ENCODE measurements around the gene CNST.
"Not testable (repeated sequence)": the region's sequence is repeated elsewhere in the genome, so short reads cannot be mapped to it uniquely, and the experiment has no call there.

CNST gene

DNA sequence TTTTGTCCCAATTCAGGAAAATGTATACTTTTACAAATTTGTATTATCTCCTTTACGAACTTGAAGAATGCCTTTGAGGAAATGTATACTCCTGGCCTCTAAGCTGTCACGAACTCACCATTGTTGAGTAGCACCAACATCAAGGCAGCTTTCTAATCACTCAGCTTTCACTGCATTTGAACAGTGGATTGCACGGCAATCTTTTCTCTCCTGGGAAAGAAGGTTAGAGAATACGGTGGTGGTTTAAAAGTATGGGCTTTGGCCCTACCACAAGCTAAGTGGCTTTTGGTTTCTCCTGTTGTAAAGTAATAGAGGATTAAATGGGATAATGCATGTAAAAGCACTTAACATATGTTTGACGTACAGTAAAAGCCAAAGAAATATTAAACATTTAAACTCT lies 57.8 kb downstream of the CNST start:
- DNase-seq (ENCODE audit: low read depth): no peak

DNA sequence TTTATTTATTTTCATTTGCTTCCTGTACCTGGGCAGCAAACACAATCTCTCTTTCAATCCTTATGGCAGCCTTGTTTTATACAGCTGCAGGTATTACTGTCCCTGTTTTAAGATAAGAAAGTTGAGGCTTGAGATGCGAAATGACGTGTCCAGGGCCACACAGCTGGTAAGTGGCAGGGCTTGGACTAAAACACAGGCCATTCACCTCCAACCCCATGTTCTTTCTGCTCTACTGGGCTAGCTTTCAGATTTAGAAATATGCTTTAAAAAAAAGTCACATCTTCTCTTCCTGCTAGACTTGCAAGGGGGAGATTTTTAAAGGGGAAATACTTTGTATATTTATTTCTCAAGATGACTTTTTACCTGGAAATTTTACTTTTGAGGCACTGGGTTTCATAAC lies 62.8 kb downstream of the CNST start:
- DNase-seq (ENCODE audit: low read depth): no peak

DNA sequence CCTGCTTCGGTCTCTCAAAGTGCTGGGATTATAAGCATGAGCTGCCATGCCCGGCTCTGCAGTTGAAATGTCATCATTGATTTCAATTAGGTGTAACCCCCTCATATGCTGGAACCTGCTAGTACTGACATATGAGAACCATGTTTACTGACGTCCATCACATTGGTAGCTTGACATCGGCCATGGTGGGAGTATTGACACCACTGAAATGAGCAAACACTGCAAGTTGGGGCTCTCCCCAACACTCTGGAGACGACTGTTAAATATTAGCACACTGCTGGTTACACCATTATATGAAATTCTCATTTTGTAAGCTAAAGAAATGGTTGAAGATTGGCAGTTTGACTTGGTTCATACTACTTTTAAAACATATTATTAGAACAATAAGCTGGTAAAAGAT lies 63.7 kb downstream of the CNST start:
- no peak for DNase-seq (ENCODE audit: low read depth)

GRCh38 chr1:246631426-246631825 lies 65.2 kb downstream of the CNST start:
- no peak for DNase-seq (ENCODE audit: low read depth)

- DNase-seq (ENCODE audit: low read depth): no peak
Observed at GRCh38 chr1:246632281-246633168, 66.3 kb downstream of the CNST start.

DNA sequence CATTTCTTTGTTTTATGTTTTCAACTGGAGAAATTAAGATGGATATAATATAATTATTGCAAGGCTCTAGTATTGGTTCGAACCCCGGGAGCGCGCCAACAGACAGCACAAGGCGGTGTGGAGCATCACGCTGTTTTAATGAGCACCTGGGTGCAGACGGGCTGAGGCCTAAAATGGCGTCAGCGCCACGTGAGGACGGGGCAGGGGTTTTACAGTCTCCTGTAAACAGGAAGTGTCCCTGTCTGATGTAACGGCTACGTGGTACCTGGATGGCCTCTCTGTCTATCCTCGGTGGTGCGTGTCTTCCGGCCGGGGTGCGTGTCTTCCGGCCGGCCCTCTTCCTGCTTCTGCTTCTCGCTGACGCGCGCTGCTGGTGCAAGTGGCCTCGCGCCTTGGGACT lies 68.4 kb downstream of the CNST start:
- DNase-seq (ENCODE audit: low read depth): not testable (repeated sequence)

DNA sequence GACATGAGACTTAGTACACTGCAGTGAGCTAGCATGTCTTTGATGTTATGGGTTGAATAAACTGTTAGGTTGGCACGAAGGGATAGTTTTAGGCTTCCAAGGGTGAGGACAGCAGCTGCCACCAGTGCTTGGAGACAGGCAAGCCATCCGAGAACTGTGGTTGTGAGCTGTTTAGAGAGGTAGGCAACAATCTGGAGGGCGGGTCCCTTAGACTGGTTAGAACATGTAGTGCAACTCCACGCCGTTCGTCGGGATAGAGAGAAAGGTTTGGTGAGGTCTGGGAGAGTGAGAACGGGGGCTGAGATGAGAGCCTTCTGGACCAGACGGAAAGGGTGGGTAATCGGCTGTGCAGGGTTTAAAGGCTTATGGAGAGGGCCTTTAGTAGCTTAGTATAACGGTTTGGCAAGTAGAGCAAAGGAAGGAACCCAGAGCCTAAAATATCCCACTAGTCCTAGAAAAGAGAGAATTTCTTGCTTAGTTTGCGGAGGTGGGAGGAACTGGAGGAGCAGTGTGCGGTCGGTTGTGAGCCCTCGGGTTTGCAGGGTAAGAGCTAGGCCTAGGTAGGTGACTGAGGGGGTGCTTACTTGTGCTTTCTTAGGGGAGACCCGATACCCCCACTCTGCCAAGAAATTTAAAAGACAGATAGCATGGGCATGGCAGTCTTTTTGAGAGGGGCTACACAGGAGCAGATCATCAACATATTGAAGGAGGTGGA lies 72.8 kb downstream of the CNST start:
- no peak for DNase-seq (ENCODE audit: low read depth)

DNA sequence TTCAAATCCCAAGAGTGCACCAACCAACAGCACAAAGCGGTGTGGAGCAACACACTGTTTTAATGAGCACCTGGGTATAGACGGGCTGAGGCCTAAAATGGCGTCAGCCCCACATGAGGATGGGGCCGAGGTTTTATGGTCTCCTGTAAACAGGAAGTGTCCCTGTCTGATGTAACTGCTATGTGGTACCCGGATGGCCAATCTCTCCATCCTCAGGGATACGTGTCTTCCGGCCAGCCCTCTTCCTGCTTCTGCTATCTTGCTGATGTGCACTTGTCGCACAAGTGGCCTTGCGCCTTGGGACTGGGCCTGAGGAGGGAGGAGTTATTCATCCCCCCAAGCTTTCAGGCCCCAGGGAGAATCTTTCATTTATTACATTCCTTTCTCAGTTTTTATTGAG lies 73.5 kb downstream of the CNST start:
- no peak for DNase-seq (ENCODE audit: low read depth)

GRCh38 chr1:246640747-246641146 lies 74.5 kb downstream of the CNST start:
- DNase-seq (ENCODE audit: low read depth): no peak

DNA sequence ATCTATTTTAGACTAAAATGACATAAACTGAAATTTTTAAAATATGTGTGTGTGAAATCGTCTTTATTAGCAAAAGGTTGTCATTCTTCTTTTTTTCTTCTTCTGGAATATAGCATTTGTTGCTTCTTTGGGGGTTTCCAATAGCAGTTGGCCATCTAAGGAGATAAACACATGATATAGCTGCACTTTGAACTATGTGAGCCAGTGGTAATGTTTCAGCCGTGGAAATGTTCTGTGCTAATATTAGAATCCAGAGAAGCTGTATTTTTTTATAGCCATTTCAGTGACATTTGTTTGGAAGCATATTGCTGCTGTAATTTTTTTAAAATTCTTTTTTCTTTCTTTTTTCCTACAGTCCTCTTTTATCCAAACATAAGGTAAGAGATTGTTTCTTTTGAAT lies 75.1 kb downstream of the CNST start:
- no peak for DNase-seq (ENCODE audit: low read depth)

- DNase-seq (ENCODE audit: low read depth): no peak
Observed at GRCh38 chr1:246642719-246643118, 76.5 kb downstream of the CNST start.

DNA sequence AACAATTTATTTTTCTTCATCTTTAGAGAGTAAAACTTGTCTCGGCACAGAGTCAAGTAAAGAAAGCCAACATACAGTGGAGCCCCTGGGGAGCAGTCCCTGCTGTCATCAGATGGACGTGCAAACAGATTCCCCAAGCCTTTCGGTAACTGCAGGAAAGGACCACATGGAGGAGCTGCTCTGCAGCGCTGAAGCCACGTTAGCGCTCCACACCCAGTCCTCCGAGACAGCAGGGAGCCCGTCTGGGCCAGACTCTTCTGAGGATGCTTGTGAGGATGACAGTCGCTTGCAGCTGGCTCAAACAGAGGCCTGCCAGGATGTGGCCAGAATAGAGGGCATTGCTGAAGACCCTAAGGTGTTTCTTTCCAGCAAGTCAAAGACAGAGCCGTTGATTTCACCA lies 80.9 kb downstream of the CNST start:
- DNase-seq (ENCODE audit: low read depth): no peak

DNA sequence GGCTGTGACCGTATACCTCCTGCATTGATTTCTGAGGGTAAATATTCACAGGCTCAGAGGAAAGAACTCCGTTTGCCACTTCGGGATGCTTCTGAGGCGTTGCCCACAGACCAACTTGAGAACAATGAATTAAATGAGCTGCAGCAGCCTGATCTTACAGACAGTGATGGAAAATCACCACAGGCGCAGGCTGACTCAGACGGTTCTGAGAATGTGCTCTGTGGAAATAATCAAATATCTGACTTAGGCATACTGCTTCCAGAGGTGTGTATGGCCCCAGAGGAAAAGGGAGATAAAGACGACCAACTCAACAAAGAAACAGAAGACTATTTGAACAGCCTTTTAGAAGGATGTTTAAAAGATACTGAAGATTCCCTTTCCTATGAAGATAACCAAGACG lies 81.3 kb downstream of the CNST start:
- no peak for DNase-seq (ENCODE audit: low read depth)

DNA sequence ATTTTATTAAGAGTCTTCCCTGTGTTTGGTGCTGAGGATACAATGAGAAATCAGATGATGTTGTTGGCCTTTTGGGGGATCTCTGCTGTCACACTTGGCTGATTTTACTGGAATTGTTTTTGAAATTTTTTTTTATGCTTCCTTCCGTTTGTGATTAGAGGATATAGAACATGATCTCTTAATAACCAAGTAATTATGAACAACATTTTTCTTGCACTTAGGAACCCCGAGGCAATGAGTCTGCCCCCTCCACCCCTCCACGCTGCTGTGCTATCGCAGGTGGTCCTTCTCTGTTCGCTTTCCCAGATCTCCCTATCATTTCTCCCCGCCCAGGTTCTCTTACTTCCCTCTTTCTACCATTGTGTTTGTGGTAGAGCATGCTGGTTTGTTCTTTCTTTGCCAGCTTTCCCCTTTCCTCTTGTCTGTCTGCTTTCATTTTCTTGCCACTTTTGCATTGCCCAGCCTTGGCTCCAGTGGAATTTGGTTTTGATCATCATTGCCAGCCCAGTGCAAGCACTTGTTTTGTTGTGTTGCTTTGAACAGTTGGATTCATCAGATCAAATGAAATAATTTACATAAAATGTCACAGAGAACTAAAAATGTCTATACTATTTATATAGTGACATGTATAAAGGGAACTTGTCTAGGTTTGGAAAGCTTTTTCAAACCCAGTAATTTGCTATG lies 84.9 kb downstream of the CNST start:
- DNase-seq (ENCODE audit: low read depth): no peak

DNA sequence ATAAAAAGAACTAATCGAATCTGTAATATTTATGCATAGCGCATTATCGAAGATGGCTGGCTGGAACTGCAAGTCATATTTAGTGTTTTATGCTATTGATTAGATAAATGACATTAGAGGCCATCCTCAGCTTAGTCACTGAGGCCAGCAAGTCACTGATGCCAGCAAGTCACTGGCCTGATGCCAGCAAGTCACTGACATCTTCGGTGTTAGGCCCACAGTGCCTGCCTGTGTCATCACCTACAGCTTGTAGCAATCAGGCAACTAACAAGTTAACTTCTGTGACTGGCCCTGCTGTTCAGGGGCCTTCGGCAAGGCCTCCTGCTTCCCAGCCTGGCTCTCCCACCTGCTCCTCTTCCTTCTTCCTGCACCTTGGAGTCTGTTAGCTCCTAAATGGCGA lies 92.3 kb downstream of the CNST start:
- DNase-seq (ENCODE audit: low read depth): no peak

- DNase-seq (ENCODE audit: low read depth): no peak
Observed at GRCh38 chr1:246659594-246660140, 93.4 kb downstream of the CNST start.

- DNase-seq (ENCODE audit: low read depth): no peak
Observed at GRCh38 chr1:246661451-246661850, 95.2 kb downstream of the CNST start.

DNA sequence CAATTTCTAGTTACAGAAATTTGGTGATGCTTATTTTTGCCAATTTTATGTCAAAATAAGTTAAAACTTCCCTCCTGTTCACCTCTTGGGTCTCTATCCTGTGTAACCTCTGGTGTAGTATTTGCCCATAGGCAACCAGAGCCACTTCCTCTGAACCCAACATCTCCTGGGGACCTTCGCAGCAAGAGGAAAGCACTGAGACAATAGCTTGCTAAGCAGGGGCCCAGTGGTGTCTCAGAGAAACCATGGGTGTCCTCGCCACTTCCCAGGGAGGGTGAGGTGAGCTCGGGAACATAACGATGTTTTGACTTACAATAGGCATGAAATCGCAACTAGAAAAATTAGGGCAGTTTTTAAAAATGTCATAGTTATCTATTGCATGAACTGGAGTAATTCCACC lies 101.5 kb downstream of the CNST start:
- DNase-seq (ENCODE audit: low read depth): no peak

DNA sequence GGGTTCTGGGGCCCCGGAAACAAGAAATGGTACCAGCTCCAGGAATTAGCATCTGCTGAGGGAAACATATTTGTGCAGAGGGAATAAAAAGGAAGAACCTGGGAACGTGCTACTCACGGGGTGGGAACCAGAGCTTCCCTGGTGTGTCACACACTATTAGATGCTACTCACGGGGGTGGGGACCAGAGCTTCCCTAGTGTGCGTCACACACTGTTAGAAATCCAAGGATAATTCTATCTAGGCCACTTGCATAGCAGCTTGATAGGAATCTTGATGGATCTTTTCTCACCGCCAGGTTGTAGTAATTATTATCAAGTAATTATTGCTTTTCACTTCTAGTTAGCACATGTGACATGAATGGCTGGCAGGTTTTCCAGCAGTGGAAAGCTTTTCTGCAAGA lies 103.4 kb downstream of the CNST start:
- no peak for DNase-seq (ENCODE audit: low read depth)

GRCh38 chr1:246674049-246674448 lies 107.8 kb downstream of the CNST start:
- no peak for DNase-seq (ENCODE audit: low read depth)

DNA sequence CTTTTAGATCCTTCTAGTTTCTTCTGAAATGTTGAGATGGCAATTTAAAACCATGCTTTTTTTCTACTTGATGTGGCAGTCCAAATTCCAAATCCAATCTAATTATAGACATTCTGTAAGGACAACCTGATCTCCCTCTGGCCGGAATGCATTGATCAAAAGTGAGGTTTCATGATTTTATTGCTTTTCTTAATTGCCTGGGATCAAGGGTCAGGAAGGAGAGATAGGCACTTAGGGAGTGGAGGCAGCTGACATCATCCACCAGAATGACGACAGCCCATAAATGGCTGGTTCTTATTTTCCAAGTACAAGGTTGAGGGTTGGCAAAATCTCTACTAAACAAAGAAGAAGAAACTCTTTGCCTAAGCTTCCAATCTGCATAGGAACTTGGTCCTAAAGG lies 111.6 kb downstream of the CNST start:
- DNase-seq (ENCODE audit: low read depth): no peak

All from activated gamma-delta T cell treated with anti-CD3 and anti-CD28 coated beads, Interleukin-2, amount 50 U/mL, for 16 hours (primary cell).